ENCODE data around the gene CD177.
"Not testable (repeated sequence)": the region's sequence is repeated elsewhere in the genome, so short reads cannot be mapped to it uniquely, and the experiment has no call there.

The CD177 gene, protein sequence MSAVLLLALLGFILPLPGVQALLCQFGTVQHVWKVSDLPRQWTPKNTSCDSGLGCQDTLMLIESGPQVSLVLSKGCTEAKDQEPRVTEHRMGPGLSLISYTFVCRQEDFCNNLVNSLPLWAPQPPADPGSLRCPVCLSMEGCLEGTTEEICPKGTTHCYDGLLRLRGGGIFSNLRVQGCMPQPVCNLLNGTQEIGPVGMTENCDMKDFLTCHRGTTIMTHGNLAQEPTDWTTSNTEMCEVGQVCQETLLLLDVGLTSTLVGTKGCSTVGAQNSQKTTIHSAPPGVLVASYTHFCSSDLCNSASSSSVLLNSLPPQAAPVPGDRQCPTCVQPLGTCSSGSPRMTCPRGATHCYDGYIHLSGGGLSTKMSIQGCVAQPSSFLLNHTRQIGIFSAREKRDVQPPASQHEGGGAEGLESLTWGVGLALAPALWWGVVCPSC

DNA sequence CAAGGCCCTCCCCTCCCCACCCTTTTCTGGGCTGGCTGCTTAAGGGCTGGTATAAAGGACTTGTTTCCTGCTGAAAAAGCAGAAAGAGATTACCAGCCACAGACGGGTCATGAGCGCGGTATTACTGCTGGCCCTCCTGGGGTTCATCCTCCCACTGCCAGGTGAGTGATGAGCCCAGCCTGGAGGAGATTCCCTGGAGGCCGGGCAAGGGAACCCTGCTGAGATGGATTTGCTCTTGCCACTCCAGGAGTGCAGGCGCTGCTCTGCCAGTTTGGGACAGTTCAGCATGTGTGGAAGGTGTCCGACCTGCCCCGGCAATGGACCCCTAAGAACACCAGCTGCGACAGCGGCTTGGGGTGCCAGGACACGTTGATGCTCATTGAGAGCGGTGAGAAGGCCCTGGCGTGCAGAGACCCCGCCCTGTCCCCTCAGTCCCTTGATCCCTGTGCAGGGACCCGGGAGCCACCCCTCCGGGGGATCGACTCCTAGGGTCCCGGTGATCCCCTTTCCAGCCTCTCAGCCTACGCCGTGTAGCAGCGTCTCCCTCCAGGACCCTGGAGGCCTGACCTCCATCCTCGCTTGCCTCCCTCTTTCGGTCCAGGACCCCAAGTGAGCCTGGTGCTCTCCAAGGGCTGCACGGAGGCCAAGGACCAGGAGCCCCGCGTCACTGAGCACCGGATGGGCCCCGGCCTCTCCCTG, at the start of gene CD177:
Gene CD177 (plus strand): TSS at position 81 of the 699 bp plus-strand sequence. CDS start 29 bp downstream, at position 110.
- DNase-seq = no peak

DNA sequence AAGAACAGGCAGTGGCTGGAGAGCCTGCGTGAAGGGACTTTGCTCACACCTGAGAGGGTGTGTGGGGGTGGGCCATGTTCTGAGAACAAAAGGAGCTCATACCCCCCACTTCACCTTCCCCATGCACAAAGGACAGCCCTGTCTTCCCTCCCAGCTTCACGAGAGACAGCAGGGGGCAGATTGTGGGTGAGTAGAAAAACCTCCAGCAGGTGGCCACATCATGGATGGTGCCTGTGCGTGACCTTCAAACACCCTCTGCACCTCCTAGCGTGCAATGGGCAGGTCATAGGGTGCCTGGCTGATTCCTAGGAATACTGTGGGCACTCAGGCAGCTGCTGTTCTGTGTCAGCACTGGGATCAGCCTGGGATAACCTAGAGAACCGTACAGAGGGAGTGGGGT, 47.8 kb upstream of the CD177 start:
- no peak for DNase-seq

DNA sequence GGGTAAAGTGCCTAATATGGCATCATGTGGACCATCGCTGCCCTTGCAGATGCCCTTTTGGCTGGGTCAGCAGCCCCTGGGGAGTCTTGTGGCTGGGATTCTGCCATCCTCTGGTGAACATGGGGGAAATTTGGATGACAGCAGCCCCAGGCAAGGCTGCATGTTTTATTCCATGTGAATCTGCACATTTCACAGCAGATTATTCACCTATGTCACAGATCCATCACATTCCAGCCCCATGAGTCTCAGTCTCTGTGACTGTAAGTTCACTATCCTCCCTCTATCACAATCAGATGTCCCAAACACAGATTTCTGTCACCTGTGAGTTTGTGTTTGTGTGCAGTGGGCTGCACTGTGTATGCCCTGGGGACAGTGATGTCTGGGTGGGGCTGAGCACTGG, 47.4 kb upstream of the CD177 start:
- DNase-seq = no peak

DNA sequence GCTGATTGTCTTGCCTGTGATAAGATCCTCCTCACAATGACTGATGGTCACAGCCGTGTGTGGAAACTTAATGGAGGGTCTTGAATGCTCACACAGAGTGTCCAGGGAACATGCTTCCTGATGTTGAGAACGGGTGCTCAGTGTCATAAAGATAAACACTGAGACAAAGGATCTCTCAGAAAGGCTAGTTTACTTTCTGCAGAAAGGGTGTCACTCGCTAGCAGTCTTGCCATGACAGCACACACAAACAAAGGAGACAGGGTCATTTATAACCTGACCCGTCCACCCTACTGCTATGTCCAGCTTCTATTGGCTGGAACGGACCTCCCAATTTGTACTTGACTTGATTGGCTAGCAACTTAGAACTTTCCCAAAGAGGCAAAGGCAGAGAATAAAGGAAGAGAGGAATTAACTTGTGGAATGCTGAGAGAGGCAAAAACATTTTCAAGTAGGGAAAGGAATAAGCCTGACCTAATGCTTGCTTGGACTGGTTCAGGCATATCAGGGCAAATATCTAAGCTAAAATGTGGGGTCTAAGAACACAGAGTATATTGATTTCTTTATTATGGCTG, 45.2 kb upstream of the CD177 start:
- no peak for DNase-seq

DNA sequence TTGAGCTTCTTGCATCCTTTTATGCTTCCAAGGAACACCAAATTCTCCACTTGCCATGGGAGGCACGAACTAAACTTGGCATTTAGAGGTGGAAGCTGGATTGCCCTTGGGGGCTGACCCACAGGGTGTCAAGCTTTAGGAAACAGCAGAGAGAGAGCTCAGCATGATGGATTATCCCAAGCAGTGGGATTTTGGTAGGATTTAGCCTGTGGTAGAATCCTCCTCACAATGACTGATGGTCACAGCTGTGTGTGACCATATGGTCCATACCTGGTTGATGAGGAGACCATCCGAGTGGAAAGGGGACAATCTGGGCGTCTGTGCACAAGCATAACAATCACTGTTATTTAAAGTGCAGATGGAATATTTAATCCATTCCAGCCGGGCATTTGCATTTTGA, 44.0 kb upstream of the CD177 start:
- DNase-seq = no peak

DNA sequence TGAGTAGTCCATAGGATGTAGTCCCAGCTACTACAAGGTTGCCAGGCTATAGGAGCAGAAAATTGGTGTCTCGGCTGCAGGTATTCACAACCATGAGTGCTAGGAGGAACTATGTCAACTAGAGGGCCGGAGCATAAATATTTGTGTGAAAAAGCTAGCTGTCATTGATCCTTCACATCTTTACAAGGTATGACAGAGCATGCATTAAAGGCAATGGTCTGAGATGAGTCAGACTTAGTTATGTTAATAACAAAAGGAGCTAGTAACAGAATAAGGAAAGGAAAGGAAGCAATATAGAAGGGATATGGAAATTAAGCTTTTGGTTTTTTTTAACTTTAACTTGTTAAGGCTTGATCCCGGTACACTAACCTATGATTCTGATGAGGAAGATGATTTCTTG, 43.3 kb upstream of the CD177 start:
- DNase-seq = no peak

DNA sequence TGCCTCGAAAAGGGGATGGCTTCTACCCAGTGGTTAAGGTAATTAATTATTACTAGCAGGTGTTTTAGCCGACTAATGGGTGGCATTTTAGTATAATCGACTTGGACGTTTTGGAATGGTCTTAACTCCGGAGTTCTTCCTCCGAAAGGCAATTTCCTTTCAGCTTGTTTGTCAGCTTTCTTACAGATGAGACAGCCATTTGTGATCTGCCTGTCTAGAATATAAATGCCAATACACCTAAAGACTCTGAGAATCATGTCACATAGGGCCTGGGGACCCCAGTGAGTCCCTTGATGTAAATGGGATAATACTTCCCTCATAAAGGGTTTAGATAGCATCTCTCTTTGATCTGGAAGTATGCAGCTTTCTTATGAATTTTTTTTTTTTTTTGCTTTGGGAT, 42.2 kb upstream of the CD177 start:
- DNase-seq = no peak

DNA sequence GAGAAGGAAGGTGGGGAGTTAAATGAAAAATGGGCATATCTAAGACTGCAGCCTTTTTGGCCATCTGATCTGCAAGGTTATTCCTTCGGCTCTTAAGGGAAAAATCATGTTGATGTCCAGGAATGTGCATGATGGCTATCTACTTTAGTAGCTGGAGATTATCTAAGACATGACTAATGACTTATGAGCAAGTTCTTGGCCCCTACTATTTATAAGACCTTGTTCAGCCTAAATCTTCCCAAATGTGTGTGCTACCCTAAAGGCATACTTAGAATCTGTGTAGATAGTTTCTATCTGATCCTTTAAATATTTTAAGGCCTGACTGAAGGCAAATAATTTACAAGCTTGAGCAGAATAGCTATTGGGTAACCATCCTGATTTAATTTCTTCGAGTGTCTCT, 41.8 kb upstream of the CD177 start:
- DNase-seq = no peak

DNA sequence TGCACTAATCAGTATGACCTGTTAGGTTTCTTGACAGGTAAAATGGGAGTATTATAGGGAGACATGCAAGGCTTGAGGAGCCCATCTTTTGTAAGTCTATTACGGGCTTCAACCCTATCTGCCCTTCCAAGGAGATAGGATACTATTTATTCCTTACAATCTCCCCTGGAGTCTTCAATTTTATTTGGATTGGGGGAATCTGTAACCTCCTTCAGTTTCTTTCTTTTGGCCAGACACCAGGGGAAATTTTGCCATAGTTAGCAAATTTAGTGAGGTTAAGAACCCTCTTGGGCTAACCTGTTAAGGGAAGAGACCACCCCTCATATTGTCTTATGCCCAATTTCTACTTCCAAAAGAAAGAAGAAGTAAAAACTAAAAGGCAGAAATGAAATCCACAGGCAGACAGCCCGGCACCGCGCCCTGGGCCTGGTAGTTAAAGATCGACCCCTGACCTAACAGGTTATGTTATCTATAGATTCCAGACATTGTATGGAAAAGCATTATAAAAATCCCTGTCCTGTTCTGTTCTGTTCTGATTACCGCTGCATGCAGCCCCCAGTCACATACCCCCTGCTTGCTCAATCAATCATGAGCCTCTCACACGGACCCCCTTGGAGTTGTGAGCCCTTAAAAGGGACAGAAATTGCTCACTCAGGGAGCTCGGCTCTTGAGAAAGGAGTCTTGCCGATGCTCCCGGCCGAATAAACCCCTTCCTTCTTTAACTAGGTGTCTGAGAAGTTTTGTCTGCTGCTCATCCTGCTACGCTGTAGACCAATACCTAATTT, 39.6 kb upstream of the CD177 start:
- no peak for DNase-seq

DNA sequence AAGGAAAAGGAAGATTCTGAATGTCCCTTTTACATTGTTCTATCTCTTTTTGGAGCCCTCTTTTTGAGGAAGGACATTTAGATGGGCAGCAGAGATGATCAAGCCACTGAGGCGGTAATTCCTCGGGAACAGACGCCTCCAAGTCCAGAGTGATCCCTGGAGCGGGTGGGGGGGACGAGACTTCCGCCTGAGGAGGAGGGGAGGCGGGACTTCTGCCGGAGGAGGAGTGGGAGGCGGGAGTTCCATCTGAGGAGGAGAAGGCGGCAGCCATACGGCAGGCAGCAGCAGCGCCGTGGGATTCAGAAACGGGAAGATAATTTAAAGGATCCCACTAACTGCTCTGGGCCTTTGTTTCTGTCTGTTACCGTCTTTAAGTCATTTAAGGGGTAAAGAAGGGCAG, 37.6 kb upstream of the CD177 start:
- no peak for DNase-seq

DNA sequence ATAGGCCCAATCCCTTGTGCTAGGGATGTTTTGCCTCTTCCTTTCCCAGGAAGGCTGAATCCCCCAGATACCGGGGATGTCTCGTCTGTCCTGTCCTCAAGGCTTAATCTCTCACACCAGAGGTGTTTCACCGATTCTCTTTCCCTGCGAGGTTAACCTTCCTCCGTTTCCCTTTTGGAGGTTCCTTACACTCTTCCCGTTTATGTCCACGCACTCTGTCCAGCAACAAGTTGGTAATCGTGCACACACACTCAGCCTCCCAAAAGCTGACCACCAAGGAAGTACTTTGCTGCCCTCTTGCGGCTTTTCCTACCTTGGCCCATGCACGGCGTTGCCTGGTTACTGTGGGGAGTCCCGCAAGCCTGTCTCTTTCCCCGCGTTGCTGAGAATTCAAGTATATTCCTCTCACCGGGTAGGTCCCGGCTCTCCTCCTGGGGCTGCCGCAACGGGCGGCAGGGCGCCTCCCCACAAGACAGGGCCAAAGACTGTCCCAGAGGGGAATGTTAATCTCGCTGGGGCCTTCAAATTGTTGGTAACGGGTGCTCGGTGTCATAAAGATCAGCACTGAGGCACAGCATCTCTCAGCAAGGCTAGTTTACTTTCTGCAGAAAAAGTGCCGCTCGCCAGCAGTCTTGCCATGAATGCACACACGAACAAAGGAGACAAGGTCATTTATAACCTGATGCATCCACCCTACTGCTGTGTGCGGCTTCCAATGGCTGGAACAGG, 36.7 kb upstream of the CD177 start:
- DNase-seq = no peak

DNA sequence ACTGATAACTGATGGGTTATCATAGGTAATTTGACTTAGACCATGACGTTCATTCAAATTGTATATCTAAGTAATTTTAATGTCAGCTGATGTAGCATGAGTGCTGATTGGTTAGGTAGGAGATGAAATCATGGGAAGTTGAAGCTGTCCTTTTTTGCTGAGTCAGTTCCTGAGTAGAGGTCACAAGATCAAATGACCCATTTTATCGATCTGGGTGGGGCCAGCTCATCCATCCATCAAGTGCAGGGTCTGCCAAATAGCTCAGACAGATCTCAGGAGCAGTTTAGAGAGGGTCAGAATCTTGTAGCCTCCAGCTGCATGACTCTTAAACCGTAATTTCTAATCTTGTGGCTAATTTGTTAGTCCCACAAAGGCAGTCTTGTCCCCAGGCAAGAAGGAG, 35.3 kb upstream of the CD177 start:
- no peak for DNase-seq

DNA sequence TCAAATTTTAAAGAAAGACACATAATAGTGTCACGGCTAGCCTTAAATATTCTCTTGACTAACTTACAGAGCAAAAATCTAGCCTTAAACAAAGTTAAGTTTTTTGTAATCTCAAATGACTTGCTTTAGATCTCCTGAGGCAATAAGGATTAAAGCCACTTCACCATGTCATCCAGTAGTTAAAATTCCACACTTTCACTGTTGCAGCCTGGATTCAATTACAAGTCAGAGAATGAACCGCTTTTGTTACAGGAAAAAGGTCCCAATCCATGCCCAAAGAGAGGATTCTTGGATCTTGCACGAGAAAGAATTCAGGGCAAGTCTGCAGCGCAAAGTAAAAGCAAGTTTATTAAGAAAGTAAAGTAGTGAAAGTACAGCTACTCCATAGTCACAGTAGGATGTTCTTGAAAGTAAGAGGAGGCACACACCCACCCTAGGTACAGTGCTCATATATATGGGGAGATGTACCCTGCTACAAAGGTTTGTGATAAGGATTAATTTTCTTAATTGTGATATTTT, 34.6 kb upstream of the CD177 start:
- DNase-seq = no peak

DNA sequence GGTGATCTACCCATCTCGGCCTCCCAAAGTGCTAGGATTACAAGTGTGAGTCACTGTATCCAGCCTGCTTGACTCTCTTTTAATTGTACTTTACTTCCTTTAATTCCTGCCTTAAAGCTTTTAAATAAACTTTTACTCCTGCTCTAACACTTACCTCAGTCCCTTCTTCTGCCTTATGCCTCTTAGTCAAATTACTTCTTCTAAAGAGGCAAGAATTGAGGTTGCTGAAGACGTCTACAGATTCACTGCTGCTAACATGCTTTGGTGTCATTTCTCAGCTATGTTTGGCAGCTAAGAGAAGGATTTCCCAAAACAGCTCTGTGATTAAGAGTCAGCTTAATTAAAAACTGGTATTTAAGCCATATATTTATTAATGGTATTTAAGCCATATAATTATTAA, 32.9 kb upstream of the CD177 start:
- DNase-seq = no peak

DNA sequence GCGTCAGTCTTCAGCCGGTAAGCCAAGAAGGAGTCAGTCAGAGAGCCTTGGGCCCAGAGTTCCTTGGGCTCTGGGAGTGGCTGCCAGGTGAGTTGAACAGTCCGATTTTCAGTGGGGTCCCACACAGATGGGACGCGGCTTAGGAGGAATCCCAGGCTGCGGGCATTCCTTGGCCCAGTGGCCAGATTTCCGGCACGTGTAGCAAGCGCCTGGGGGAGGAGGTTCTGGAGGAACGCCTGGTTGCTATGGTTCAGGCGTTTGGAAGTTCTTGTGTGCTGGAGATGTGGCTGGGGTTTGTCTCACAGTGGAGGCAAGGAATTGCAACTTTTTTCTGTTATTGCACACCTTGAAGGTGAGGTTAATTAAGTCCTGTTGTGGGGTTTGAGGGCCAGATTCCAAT, 26.7 kb upstream of the CD177 start:
- not testable (repeated sequence) for DNase-seq

DNA sequence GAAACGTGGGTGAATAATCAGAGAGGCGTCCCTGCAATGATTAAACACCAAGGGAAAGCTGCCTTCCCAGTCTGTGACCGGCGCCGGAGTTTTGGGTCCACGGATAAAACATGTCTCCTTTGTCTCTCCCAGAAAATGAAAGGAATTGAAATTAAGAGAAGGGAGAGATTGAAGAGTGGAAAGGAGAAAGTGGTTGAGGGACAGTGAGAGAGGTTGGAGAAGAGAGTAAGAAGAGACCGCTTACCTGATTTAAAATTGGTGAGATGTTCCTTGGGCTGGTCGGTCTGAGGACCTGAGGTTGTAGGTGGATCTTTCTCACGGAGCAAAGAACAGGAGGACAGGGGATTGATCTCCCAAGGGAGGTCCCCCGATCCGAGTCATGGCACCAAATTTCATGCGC, 24.9 kb upstream of the CD177 start:
- not testable (repeated sequence) for DNase-seq

DNA sequence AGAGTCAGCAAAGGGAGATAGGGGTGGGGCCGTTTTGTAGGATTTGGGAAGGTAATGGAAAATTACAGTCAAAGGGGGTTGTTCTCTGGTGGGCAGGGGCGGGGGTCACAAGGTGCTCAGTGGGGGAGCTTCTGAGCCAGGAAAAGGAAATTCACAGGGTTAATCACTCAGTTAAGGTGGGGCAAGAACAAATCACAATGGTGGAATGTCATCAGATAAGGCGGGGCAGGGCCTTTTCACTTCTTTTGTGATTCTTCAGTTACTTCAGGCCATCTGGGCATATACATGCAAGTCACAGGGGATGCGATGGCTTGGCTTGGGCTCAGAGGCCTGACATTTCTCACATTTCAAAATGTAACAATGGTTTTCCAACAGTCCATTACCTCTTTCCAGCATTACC, 24.4 kb upstream of the CD177 start:
- DNase-seq = not testable (repeated sequence)

DNA sequence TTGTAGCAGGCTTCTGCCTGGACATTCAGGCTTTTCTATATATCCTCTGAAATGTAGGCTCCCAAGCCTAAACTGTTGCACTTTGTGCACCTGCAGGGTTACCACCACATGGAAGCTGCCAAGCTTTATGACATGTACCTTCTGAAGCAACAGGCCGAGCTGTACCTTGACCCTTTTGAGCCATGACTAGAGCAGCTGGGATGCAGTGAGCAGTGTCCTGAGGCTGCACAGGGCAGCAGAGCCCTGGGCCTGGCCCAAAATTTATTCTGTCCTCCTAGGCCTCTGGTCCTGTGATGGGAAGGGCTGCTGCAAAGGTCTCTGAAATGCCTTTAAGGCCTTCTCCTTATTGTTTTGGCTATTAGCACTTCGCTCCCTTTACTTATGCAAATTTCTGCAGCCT, 23.5 kb upstream of the CD177 start:
- DNase-seq = no peak

DNA sequence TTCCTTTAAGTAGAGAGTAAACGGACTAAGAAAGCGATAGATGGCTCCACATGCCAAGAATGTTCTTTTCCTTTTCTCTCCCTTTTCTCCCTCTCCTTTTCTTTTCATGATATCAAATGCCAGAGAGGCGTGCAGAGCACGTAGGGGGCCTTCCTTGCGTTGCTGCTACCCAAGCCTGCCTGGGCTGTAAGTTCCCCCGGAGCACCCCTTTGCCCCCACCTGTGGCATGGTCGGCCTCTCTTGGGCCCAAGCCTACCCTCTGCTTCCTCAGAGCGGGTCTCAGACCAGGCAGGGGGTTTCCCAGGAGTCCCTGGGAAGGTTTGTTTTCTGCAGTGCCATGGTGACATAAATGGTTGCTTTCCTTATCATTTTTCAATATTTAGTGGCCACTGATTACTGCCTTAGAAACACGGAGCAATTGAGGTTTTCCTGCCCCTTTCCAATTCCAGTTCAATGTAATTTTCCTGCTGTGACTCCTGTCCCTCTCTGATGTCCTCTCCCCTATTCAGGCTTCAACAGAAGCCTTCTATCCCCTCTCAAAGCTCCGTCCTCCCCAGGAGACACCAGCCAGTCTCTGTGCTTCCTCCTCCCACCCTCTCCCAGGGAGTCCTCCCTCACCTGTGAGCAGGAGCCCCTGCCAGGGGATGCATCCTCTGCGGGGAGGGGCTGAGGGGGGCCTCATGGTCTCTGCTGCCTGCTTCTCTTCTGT, 22.6 kb upstream of the CD177 start:
- DNase-seq = no peak

DNA sequence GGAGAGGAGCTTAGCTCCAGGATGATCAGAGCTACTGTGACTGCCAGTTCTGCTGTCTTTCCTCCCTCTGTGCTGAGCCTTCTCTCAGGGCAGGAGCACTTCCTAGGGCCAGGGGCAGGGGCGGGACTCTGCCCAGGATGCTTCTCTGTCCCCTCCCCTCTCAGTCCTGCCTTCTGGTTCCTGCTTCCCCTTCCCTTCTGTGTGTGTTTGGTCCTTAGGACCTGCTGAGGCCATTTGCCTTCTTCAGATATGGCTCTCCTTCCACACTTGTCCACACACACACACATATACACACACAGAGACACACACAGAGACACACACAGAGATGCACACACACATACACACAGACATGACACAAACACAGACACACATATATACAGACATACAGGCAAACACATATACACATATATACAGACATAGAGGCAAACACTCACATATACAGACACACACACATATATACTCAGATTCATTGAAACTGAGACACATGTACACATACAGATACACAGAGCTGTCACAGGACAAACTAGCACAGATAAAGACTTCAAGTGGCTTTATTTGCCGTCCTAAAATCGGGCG, 22.0 kb upstream of the CD177 start:
- no peak for DNase-seq

Measured in kidney glomerular epithelial cell (primary cell).